Measurements from ENCODE around the gene IFI27.

GRCh38 chr14:94153750-94154342, 43.3 kb downstream of the IFI27 start:
- TF ChIP-seq CBX3 (IDR thresholded peaks at IDR 0.05; ENCODE audit: borderline replicate concordance in 1 of 2, low read length in 2 of 2) (no peak), GTF2F1 (IDR thresholded peaks at IDR 0.05; ENCODE audit: low read depth, low read length) (no peak), CTCF (IDR thresholded peaks at IDR 0.05 in 2 of 3, conservative IDR thresholded peaks at IDR 0.05 in 1 of 3; ENCODE audit: insufficient read depth in 2 of 3, low read depth in 1 of 3, low read length in 3 of 3) (no peak), JUND (IDR thresholded peaks at IDR 0.05; ENCODE audit: borderline replicate concordance, low read depth, low read length) (no peak), JUND (tag; IDR thresholded peaks at IDR 0.05; ENCODE audit: borderline replicate concordance, low read depth, low read length) (no peak), PKNOX1 (IDR thresholded peaks at IDR 0.05) (no peak), ZNF785 (CRISPR knock-in tag; IDR thresholded peaks at IDR 0.05) (no peak), ERF (CRISPR knock-in tag; IDR thresholded peaks at IDR 0.05) (no peak), ELF4 (CRISPR knock-in tag; IDR thresholded peaks at IDR 0.05) (no peak), PREB (CRISPR knock-in tag; IDR thresholded peaks at IDR 0.05) (no peak)
